ENCODE data around the gene TMEM232. TPM values are rescaled to one million over a fixed set of nuclear protein-coding genes. Genes with fewer than 3 reads are reported as not detected.
A peak's percentile ranks its signal among the peaks of the same experiment; 100 is the strongest.

The TMEM232 gene
- total and polyA plus RNA-seq, 4 donors = 3.4 to 28.3 (median 9.3) TPM

DNA sequence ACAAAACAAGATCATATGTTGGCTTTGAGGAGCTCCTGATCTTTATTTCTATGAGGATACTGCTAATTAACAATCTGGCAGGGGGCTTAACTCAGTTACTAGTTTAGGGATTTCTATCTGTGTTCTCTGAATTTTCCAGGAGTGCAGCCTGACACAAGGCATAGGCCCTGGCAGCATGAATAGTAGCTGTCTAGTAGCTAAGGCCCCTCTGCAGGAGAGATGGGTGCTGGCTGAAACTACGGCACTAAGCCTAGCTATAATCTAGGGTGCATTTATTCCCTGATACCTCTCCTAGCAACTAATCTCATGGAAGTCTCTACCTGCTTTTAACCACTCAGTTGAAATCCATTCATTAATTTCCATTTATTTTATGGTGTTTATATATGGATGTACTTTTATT, 268.2 kb downstream of the TMEM232 start:
- no peak for ATAC-seq (ENCODE audit: insufficient read depth, low FRiP score)
- no peaks in the 10 kb centered on the region for H3K27me3 ChIP-seq (ENCODE audit: control insufficient read depth in 3 of 3, insufficient read depth in 3 of 3, low read length in 2 of 3)
- TF ChIP-seq, protein P1, sequence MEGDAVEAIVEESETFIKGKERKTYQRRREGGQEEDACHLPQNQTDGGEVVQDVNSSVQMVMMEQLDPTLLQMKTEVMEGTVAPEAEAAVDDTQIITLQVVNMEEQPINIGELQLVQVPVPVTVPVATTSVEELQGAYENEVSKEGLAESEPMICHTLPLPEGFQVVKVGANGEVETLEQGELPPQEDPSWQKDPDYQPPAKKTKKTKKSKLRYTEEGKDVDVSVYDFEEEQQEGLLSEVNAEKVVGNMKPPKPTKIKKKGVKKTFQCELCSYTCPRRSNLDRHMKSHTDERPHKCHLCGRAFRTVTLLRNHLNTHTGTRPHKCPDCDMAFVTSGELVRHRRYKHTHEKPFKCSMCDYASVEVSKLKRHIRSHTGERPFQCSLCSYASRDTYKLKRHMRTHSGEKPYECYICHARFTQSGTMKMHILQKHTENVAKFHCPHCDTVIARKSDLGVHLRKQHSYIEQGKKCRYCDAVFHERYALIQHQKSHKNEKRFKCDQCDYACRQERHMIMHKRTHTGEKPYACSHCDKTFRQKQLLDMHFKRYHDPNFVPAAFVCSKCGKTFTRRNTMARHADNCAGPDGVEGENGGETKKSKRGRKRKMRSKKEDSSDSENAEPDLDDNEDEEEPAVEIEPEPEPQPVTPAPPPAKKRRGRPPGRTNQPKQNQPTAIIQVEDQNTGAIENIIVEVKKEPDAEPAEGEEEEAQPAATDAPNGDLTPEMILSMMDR (IDR thresholded peaks at IDR 0.05; ENCODE audit: control extremely low read depth, extremely low read depth) = no peak
- DNase-seq = no peak
- no peak overlapping the region for H3K27ac ChIP-seq (ENCODE audit: low read depth in 1 of 2, low read length in 1 of 2)
- H3K9me3 ChIP-seq (ENCODE audit: control insufficient read depth in 4 of 4, insufficient read depth in 3 of 4, low read length in 3 of 4) = no peaks in the 10 kb centered on the region
- H3K9ac ChIP-seq (ENCODE audit: insufficient read depth in 1 of 2, low read length in 2 of 2) = no peak overlapping the region
- WGBS, 2 donors = 90 to 91% methylated on average over 1 of the region's 1 CpG
- no peaks in the 10 kb centered on the region for H3K36me3 ChIP-seq (ENCODE audit: control insufficient read depth in 4 of 4, insufficient read depth in 4 of 4, low read length in 4 of 4)
- no peak overlapping the region for H3K4me3 ChIP-seq
- no peaks in the 10 kb centered on the region for H3K4me1 ChIP-seq (ENCODE audit: control insufficient read depth in 5 of 5, insufficient read depth in 5 of 5, low read length in 5 of 5)

DNA sequence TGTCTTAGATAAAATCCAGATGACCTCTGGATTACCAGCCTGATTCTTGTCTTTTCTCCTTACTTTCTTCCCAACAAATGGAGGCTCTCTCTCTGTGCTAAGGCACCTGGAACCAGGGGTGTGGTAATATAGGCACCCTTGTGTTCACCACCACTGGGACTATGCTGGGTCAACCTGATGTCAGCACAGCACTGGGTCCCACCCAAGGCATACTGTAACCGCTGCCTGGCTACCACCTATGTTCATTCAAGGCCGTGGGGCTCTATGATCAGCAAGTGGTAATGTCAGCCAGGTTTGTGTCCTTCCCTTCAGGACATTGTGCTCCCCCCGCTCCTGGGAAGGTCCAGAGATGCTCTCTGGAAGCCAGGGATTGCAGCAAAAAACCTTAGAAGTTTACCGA, 283.6 kb downstream of the TMEM232 start:
- ATAC-seq (ENCODE audit: insufficient read depth, low FRiP score) = no peak
- TF ChIP-seq, protein P1 (IDR thresholded peaks at IDR 0.05; ENCODE audit: control extremely low read depth, extremely low read depth) = no peak
- no peaks in the 10 kb centered on the region for H3K36me3 ChIP-seq (ENCODE audit: control insufficient read depth in 4 of 4, insufficient read depth in 4 of 4, low read length in 4 of 4)

GRCh38 chr5:110441035-110441434, 285.4 kb downstream of the TMEM232 start:
- H3K9ac ChIP-seq (ENCODE audit: insufficient read depth in 1 of 2, low read length in 2 of 2) = no peak overlapping the region
- H3K4me1 ChIP-seq (ENCODE audit: control insufficient read depth in 5 of 5, insufficient read depth in 5 of 5, low read length in 5 of 5) = no peaks in the 10 kb centered on the region
- no peak overlapping the region for H3K27ac ChIP-seq (ENCODE audit: low read depth in 1 of 2, low read length in 1 of 2)
- DNase-seq = peak in 2 of 3 donors; percentile 25 to 36
- H3K4me3 ChIP-seq = no peak overlapping the region
- no peaks in the 10 kb centered on the region for H3K27me3 ChIP-seq (ENCODE audit: control insufficient read depth in 3 of 3, insufficient read depth in 3 of 3, low read length in 2 of 3)
- no peak for ATAC-seq (ENCODE audit: insufficient read depth, low FRiP score)
- peaks cover 0 to 1% (median 0%) of the 10 kb centered on the region in 4 donors for H3K9me3 ChIP-seq (ENCODE audit: control insufficient read depth in 4 of 4, insufficient read depth in 3 of 4, low read length in 3 of 4)
- TF ChIP-seq, protein P1 (IDR thresholded peaks at IDR 0.05; ENCODE audit: control extremely low read depth, extremely low read depth) = no peak
- no peaks in the 10 kb centered on the region for H3K36me3 ChIP-seq (ENCODE audit: control insufficient read depth in 4 of 4, insufficient read depth in 4 of 4, low read length in 4 of 4)
- 26 to 40% methylated on average over 2 of the region's 2 CpGs for WGBS, 2 donors

More for the DNA sequence above, 283.6 kb downstream of the TMEM232 start:
- Histone ChIP-seq H3K9ac (ENCODE audit: insufficient read depth in 1 of 2, low read length in 2 of 2) (no peak overlapping the region), H3K27me3 (ENCODE audit: control insufficient read depth in 3 of 3, insufficient read depth in 3 of 3, low read length in 2 of 3) (no peaks in the 10 kb centered on the region), H3K4me1 (ENCODE audit: control insufficient read depth in 5 of 5, insufficient read depth in 5 of 5, low read length in 5 of 5) (no peaks in the 10 kb centered on the region), H3K9me3 (ENCODE audit: control insufficient read depth in 4 of 4, insufficient read depth in 3 of 4, low read length in 3 of 4) (peaks cover 0 to 1% (median 0%) of the 10 kb centered on the region in 4 donors), H3K27ac (ENCODE audit: low read depth in 1 of 2, low read length in 1 of 2) (no peak overlapping the region), H3K4me3 (no peak overlapping the region)
- no peak for DNase-seq
- WGBS, 2 donors = 91 to 92% methylated on average over 4 of the region's 4 CpGs

DNA sequence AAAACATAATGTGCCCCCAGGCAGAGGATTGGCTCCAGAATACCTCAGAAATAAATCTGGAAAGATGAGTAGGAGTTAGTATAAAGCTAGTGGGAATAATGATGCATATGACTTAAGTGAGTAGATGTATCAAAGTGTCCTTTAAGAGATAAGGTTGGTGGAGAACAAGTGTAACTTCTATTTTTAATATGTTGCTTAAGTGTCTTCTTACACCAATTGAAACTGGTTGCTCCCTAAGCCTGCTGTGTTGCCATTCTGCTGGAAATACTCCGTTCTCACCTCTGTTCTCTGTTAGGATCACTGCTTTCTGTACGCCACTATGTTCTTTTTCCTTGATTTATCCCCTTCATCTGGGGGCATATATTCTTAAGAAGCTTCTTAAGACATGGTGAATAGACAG, 286.4 kb downstream of the TMEM232 start:
- Histone ChIP-seq H3K36me3 (ENCODE audit: control insufficient read depth in 4 of 4, insufficient read depth in 4 of 4, low read length in 4 of 4) (no peaks in the 10 kb centered on the region), H3K9ac (ENCODE audit: insufficient read depth in 1 of 2, low read length in 2 of 2) (no peak overlapping the region), H3K4me3 (no peak overlapping the region), H3K9me3 (ENCODE audit: control insufficient read depth in 4 of 4, insufficient read depth in 3 of 4, low read length in 3 of 4) (peaks cover 0 to 1% (median 0%) of the 10 kb centered on the region in 4 donors), H3K27ac (ENCODE audit: low read depth in 1 of 2, low read length in 1 of 2) (no peak overlapping the region), H3K4me1 (ENCODE audit: control insufficient read depth in 5 of 5, insufficient read depth in 5 of 5, low read length in 5 of 5) (no peaks in the 10 kb centered on the region), H3K27me3 (ENCODE audit: control insufficient read depth in 3 of 3, insufficient read depth in 3 of 3, low read length in 2 of 3) (no peaks in the 10 kb centered on the region)
- ATAC-seq (ENCODE audit: insufficient read depth, low FRiP score) (no peak), DNase-seq (no peak)
- TF ChIP-seq, protein P1 (IDR thresholded peaks at IDR 0.05; ENCODE audit: control extremely low read depth, extremely low read depth) = no peak
- WGBS, 2 donors = 86 to 96% methylated on average over 2 of the region's 2 CpGs
